ENCODE results near the gene LRPPRC.

LRPPRC gene

GRCh38 chr2:43852196-43852730 is 143.5 kb downstream of the LRPPRC start:
- DNase-seq: no peak

DNA sequence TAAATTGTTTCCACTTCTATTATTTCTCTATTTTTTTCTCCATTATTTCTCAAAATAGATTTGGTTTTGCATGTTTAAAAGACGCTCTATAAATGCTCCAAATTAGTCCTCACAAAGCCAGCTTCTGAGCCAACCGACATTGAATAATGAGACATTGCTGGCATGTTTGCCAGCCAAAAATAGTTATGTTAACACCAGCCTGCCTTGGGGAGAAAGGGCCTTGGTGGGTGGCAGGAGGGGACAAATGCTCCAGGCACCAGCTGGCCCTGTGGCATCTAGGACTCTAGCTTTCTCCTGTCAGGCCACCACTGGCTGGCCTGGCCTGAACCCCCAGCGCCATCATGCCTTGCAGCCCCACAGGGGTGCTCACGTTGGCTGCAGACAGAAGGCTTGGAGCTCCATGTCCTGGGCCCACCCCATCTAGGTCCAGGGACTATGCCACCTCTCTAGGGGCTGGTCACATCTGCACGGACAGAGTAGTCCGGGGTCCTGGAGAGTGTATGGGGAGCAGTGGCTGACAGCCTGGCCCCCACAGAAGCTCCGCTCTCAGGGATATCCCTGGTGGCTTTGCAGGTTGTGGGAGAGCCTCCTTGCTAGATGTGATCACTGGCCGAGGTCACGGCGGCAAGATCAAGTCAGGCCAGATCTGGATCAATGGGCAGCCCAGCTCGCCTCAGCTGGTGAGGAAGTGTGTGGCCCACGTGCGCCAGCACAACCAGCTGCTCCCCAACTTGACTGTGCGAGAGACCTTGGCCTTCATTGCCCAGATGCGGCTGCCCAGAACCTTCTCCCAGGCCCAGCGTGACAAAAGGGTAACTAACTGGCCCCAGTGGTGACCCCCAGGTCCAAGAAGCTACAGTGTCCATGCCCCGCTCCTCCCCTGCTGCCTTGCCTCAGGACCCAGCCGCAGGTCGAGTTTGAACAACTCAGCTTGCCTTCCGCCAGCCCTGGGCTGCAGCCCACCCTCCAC is 144.5 kb downstream of the LRPPRC start:
- no peak for DNase-seq

DNA sequence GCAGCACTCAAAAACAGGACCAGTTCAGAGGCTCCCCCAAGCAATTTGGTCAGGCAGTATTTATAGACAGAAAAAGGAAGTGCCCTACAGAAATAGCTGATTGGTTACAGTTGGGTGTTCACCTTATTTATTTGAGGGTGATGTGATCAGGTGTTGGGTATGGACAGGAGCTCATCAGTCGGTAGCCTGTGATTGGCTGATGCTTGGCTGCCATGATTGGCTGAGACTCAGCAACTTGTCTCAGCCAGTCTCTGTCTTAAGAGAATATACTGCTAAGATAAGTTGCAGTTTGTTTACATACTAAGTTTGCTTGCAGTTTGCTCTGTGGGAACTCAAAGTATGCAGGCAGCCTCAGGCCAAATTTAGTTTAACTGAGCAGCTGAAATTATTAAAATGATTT is 147.6 kb downstream of the LRPPRC start:
- DNase-seq: no peak

DNA sequence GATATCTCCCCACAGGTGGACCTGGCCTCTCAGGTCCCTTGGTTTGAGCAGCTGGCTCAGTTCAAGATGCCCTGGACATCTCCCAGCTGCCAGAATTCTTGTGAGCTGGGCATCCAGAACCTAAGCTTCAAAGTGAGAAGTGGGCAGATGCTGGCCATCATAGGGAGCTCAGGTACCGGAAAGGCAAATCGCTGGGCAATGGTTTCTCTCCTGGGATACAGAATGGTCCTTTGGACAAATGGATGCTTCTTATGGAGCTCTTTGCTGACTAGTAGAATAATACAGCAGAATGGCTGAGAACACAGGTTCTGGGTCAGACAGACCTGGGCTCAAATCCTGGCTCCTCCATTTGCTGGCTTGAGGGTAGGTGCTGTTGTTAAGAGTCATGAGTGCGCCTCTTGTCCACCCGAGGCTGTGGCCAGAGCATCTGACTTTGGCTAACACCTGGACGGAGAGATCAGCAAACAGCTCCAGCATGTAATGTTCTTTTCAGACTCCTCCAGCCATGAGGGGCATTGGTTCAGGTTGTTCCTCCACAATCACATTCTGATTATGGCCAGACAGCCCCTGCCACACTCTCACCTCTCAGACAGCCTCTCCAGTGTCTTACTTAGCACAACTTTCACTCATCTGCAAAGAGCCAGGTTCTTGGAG is 149.5 kb downstream of the LRPPRC start:
- no peak for DNase-seq

GRCh38 chr2:43845181-43845580 is 150.6 kb downstream of the LRPPRC start:
- DNase-seq: no peak

DNA sequence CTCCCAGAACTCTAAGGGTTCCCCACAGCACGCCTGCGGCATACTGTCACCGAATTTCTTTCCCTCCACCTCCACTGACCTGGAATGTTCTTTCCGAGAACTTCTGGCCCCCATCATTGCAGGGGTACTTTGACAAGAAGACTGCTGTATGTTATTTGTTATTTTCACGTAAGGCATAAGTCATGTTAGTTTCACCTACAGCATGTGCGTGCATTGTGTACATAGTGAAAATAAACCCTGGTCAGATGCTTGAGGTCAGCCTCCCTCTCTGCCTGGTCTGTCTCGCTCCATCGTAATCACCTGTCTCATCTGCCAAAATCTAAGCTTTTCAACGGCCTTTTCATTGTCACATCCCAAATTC is 152.9 kb downstream of the LRPPRC start:
- no peak for DNase-seq

GRCh38 chr2:43841949-43842865 is 153.6 kb downstream of the LRPPRC start:
- DNase-seq: no peak

DNA sequence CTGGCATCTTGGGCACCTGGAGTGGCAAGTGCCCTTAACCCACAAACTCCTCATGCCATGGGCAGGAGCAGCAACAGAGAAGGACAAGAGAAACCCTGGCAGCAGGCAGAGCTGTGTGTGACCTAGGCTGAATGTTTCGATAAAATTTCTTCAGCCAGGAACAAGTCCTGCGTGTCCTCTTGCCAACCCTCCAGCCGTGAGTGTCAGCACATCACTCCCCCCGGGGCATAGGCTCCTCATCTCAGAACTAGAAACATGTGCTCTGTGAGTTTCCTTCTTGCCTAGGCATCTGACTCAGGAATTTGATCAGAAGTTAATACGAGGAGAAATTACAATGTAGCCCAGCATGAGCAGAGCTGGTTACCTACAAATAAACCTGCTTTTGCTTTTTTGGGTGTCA is 154.8 kb downstream of the LRPPRC start:
- DNase-seq: no peak

- DNase-seq: no peak
Observed at GRCh38 chr2:43839776-43840564, 155.8 kb downstream of the LRPPRC start.

DNA sequence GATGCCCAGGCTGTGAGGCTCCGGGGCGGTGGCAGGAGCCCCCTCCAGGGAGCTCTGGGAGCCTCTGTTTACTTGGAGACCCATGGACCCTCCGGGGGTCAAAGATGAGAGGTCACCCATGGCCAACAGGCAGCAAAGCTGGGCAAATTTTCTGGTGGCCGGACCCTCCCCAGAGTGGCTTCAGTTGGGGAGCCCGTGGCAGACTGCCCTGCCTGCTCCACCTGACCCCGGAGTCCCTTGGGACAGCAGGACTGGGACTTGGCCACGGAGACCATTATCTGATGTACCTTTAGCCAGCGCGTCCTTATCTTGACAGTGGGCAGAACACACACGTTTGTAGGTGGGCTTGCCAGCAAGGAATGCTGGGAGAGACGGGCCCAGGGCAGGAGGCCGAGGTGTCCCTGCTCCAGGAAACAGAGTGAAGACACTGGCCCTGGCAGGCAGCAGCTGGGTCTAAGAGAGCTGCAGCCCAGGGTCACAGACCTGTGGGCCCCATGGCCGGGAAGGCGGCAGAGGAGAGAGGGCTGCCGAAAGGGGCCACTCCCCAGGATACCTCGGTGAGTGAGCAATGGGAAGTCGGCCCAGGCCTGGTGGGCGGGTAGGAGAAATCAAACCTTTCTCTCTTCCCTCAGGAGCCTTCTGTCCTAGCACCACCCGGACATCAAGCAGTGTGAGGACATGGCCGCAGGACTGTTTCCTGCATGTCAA is 157.1 kb downstream of the LRPPRC start, which contains the start of the genes ABCG5 and ABCG8:
TSS of gene ABCG5 (minus strand) at position 280 of the 708 bp plus-strand sequence. CDS start at position 120, 160 bp downstream.
TSS of gene ABCG8 (plus strand) at position 412 of the 708 bp plus-strand sequence. CDS start at position 495, 83 bp downstream.
- DNase-seq: no peak

- no peak for DNase-seq
Observed at GRCh38 chr2:43837831-43838559, 157.8 kb downstream of the LRPPRC start.

DNA sequence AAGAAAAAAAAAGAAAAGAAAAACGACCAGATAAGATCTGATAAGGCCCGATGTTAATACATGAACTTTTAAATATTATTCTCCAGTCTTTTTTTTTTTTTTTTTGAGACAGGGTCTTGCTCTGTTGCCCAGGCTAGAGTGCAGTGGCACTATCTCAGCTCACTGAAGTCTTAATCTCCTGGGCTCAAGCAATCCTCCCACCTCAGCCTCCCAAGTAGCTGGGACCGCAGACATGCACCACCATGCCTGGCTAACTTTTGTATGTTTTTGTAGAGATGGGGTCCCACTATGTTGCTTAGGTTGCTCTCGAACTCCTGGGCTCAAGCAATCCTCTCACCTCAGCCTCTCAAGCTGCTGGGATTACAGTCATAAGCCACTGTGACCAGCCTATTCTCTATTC is 158.8 kb downstream of the LRPPRC start:
- no peak for DNase-seq
